GM12878 (cell line): Measurements from ENCODE around the gene C19orf38. TPM values are rescaled to one million over a fixed set of nuclear protein-coding genes. Genes with fewer than 3 reads are reported as not detected.

Experiments
- ATAC-seq: fragments of 200-7000 bp; cut with Tn5 transposase; 3 replicates; pipeline ENCODE4 v1.9.1; 2020; ENCODE audit warnings: mild to moderate bottlenecking, moderate library complexity
- BruUV-seq: library from RNA; stranded (reverse); fragments of 400-500 nt; replicated peaks from 2 replicates; lab custom pipeline; 2021; lab: Mats Ljungman, UMichigan
- CTCF ChIA-PET: fragments of 300-600 bp; sonication (Branson Sonifier 250); formaldehyde crosslinking; extraction: SDS; loops from one replicate; lab custom pipeline; 2021; ENCODE audit warnings: inconsistent platforms; lab: Yijun Ruan, JAX
- POLR2A ChIA-PET: fragments of 350-600 bp; formaldehyde crosslinking; extraction: SDS; loops from one replicate; lab custom pipeline; 2021; ENCODE audit warnings: inconsistent platforms; lab: Charles Lee
- RAD21 ChIA-PET: fragments of 300-600 bp; sonication (Branson Sonifier 250); formaldehyde crosslinking; loops from one replicate; lab custom pipeline; 2023; ENCODE audit warnings: antibody characterized with exemption; ENCODE audit not compliant: unreplicated experiment; lab: Charles Lee
- SMC1A ChIA-PET: fragments of 300-600 bp; sonication (Branson Sonifier 250); formaldehyde crosslinking; loops from one replicate; lab custom pipeline; 2023; ENCODE audit not compliant: unreplicated experiment, uncharacterized antibody; lab: Charles Lee
- DNase-seq: peaks from one replicate; pipeline ENCODE4 v3.0.0-alpha.2; 2011; ENCODE audit warnings: low read depth, low spot score
- FAIRE-seq: peaks from 3 replicates; lab custom pipeline; 2011; peaks lifted over from hg19 to GRCh38; lab: Jason Lieb, UNC
- H2AFZ ChIP-seq: 2 replicates; pipeline ENCODE4 v1.6.0; 2011; ENCODE audit warnings: low read depth, low read length, control low read depth; ENCODE audit not compliant: control insufficient read depth
- H3K27ac ChIP-seq: 2 replicates; pipeline ENCODE4 v1.5.1; 2011; ENCODE audit warnings: control low read depth; ENCODE audit not compliant: control insufficient read depth, insufficient read depth
- H3K27me3 ChIP-seq, 2 experiments: replicated peaks in 1 of 2; 2 replicates each; pipeline versions ENCODE4 v1.6.0 to v1.6.1; 2011; ENCODE audit warnings: low read length in 1 of 2; ENCODE audit not compliant: control insufficient read depth in 2 of 2, insufficient read depth in 2 of 2
- H3K36me3 ChIP-seq, 2 experiments: 2 replicates each; pipeline ENCODE4 v1.5.1; 2011; ENCODE audit warnings: low read length in 1 of 2; ENCODE audit not compliant: control insufficient read depth in 2 of 2, insufficient read depth in 2 of 2
- H3K4me1 ChIP-seq: 2 replicates; pipeline ENCODE4 v1.6.1; 2011; ENCODE audit warnings: mild to moderate bottlenecking, low read length, moderate library complexity, mixed read lengths; ENCODE audit not compliant: control insufficient read depth, insufficient read depth
- H3K4me2 ChIP-seq: 2 replicates; pipeline ENCODE4 v1.6.0; 2011; ENCODE audit warnings: control low read depth; ENCODE audit not compliant: control insufficient read depth, insufficient read depth
- H3K4me3 ChIP-seq: fragments of 200-600 bp; sonication (generic); 2 replicates; pipeline ENCODE4 v1.5.1; 2016
- H3K79me2 ChIP-seq: 2 replicates; pipeline ENCODE4 v1.6.0; 2011; ENCODE audit warnings: low read length; ENCODE audit not compliant: control insufficient read depth, insufficient read depth
- H3K9ac ChIP-seq: 2 replicates; pipeline ENCODE4 v1.8.0; 2011; ENCODE audit warnings: low read length, control low read depth, mixed read lengths; ENCODE audit not compliant: control insufficient read depth, insufficient read depth
- H3K9me3 ChIP-seq: replicated peaks from 3 replicates; pipeline ENCODE4 v1.5.1; 2011; ENCODE audit warnings: mild to moderate bottlenecking, low read length; ENCODE audit not compliant: control insufficient read depth, insufficient read depth
- H4K20me1 ChIP-seq: 2 replicates; pipeline ENCODE4 v1.6.0; 2011; ENCODE audit not compliant: control insufficient read depth, insufficient read depth
- MAX ChIP-seq: IDR thresholded peaks from 2 replicates; pipeline ENCODE4 v1.6.1; 2012; ENCODE audit warnings: low read depth, low read length, improper control_type of control experiment
- NBN ChIP-seq: fragments of 450-650 bp; IDR thresholded peaks from 2 replicates; pipeline ENCODE4 v1.6.1; 2016
- NFXL1 ChIP-seq: fragments of 450-650 bp; IDR thresholded peaks from 2 replicates; pipeline ENCODE4 v1.6.1; 2017; ENCODE audit warnings: antibody characterized with exemption, mild to moderate bottlenecking, borderline replicate concordance
- NKRF ChIP-seq: fragments of 450-650 bp; conservative IDR thresholded peaks from 2 replicates; pipeline ENCODE4 v1.6.1; 2017; ENCODE audit warnings: mild to moderate bottlenecking, moderate library complexity
- RCOR1 ChIP-seq: conservative IDR thresholded peaks from 2 replicates; pipeline ENCODE4 v1.6.1; 2012; ENCODE audit warnings: low read depth, low read length, improper control_type of control experiment
- RFX5 ChIP-seq: IDR thresholded peaks from 2 replicates; pipeline ENCODE4 v1.6.1; 2011; ENCODE audit warnings: low read depth, low read length, improper control_type of control experiment
- SP1 ChIP-seq: IDR thresholded peaks from one replicate; pipeline ENCODE4 v1.6.1; 2011; ENCODE audit warnings: low read depth, low read length
- ZNF274 ChIP-seq: IDR thresholded peaks from one replicate; pipeline ENCODE4 v1.8.0; 2011; ENCODE audit not compliant: insufficient read length, insufficient read depth
- WGBS: methylation state at CpG from one replicate; pipeline ENCODE4 v1.1.6; 2016; ENCODE audit warnings: low lambda C conversion rate; ENCODE audit not compliant: insufficient replicate concordance, insufficient coverage; ENCODE audit errors: missing lambda C conversion rate; 5-methylcytosine and 5-hydroxymethylcytosine counted together
- in situ Hi-C: fragments of 300-500 bp; cut with MboI; formaldehyde crosslinking; loops from 9 replicates; pipeline ENCODE4 v1.14.3; 2018; ENCODE audit warnings: mixed read lengths
- intact Hi-C: fragments of 100-400 bp; cut with micrococcal nuclease; formaldehyde crosslinking; loops from one replicate; pipeline ENCODE4 v1.14.2; 2022; ENCODE audit not compliant: unreplicated experiment
- polyA plus RNA-seq, 11 experiments: library from polyadenylated mRNA; depleted of rRNA in 4 of 11; unstranded in 6 of 11; stranded (reverse) in 5 of 11; fragments of >200 nt; fragmentation: Nextera tagmentation in 4 of 11; fragmentation: Illumina TruSeq in 1 of 11; extraction: Ambion mirVana in 4 of 11; extraction: Trizol in 1 of 11; gene quantifications; 1 replicate in 1 of 11; 2 replicates in 10 of 11; pipeline versions ENCODE4 v1.2.1 to v1.2.3, GENCODE V29; 2011 to 2016; ENCODE audit warnings: inconsistent platforms in 2 of 11, missing spikeins in 2 of 11, low read depth in 1 of 11
- total RNA-seq, 4 experiments: library from RNA; depleted of rRNA in 3 of 4; stranded (reverse); fragments of >200 nt in 3 of 4; fragmentation: Illumina TruSeq in 1 of 4; extraction: Trizol in 1 of 4; gene quantifications; 2 replicates each; pipeline versions ENCODE4 v1.2.1 to v1.2.3, GENCODE V29; 2013 to 2021
- TF ChIP-seq, protein P1 (sequence below): IDR thresholded peaks from 2 replicates; pipeline ENCODE4 v1.6.1; 2012; ENCODE audit warnings: improper control_type of control experiment, low read depth, low read length; ENCODE audit not compliant: insufficient replicate concordance
- TF ChIP-seq, protein P2 (sequence below): fragments of 450-650 bp; formaldehyde crosslinking; IDR thresholded peaks from 2 replicates; pipeline ENCODE4 v1.5.0; 2022; ENCODE audit warnings: mild to moderate bottlenecking, missing genetic modification characterization
- TF ChIP-seq, protein P3 (sequence below): IDR thresholded peaks from 2 replicates; pipeline ENCODE4 v1.6.1; 2012; ENCODE audit warnings: low read depth, low read length, improper control_type of control experiment

Gene C19orf38
- total and polyA plus RNA-seq, 10 of the 15 experiments (the other 5 are each of a cell fraction or from before 2014, with no cell fraction given), result 2.6 to 7.5 (median 5.0) TPM

GRCh38 chr19:10894911-10895213 is 46.6 kb downstream of the C19orf38 start (continued):
- TF ChIP-seq, protein P1, sequence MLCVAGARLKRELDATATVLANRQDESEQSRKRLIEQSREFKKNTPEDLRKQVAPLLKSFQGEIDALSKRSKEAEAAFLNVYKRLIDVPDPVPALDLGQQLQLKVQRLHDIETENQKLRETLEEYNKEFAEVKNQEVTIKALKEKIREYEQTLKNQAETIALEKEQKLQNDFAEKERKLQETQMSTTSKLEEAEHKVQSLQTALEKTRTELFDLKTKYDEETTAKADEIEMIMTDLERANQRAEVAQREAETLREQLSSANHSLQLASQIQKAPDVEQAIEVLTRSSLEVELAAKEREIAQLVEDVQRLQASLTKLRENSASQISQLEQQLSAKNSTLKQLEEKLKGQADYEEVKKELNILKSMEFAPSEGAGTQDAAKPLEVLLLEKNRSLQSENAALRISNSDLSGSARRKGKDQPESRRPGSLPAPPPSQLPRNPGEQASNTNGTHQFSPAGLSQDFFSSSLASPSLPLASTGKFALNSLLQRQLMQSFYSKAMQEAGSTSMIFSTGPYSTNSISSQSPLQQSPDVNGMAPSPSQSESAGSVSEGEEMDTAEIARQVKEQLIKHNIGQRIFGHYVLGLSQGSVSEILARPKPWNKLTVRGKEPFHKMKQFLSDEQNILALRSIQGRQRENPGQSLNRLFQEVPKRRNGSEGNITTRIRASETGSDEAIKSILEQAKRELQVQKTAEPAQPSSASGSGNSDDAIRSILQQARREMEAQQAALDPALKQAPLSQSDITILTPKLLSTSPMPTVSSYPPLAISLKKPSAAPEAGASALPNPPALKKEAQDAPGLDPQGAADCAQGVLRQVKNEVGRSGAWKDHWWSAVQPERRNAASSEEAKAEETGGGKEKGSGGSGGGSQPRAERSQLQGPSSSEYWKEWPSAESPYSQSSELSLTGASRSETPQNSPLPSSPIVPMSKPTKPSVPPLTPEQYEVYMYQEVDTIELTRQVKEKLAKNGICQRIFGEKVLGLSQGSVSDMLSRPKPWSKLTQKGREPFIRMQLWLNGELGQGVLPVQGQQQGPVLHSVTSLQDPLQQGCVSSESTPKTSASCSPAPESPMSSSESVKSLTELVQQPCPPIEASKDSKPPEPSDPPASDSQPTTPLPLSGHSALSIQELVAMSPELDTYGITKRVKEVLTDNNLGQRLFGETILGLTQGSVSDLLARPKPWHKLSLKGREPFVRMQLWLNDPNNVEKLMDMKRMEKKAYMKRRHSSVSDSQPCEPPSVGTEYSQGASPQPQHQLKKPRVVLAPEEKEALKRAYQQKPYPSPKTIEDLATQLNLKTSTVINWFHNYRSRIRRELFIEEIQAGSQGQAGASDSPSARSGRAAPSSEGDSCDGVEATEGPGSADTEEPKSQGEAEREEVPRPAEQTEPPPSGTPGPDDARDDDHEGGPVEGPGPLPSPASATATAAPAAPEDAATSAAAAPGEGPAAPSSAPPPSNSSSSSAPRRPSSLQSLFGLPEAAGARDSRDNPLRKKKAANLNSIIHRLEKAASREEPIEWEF, result no peak
- TF ChIP-seq NFXL1 (no peak), SP1 (no peak)

GRCh38 chr19:10895363-10895762 is 47.1 kb downstream of the C19orf38 start:
- H3K36me3 ChIP-seq, result peaks cover 3 to 20% of the 10 kb centered on the region in 2 experiments
- ChIA-PET SMC1A (interaction anchor here (1.2 kb wide), 1 partner anchor 178 kb away, joined by 3 read pairs; the partner anchor contains the start of gene DNM2), CTCF (no interaction called here), POLR2A (no interaction called here), RAD21 (no interaction called here)
- no peak overlapping the region for H3K4me2 ChIP-seq
- H3K4me3 ChIP-seq, result no peak overlapping the region
- intact Hi-C loops, result no loop called here
- H3K9ac ChIP-seq, result no peak overlapping the region
- no peak overlapping the region for H2AFZ ChIP-seq
- peaks cover 3% of the 10 kb centered on the region for H4K20me1 ChIP-seq
- H3K27me3 ChIP-seq, result no peaks in the 10 kb centered on the region
- no peaks in the 10 kb centered on the region for H3K9me3 ChIP-seq
- DNase-seq (no peak), FAIRE-seq (no peak), ATAC-seq (no peak)
- in situ Hi-C loops, result no loop called here
- peaks cover 38% of the 10 kb centered on the region for H3K79me2 ChIP-seq
- peaks cover 4% of the 10 kb centered on the region; the same call in 1 of the 2 replicates for H3K4me1 ChIP-seq
- BruUV-seq, result no TSS peak
- 85% methylated on average over 5 of the region's 6 CpGs for WGBS
- no peak overlapping the region for H3K27ac ChIP-seq
- TF ChIP-seq, protein P2, sequence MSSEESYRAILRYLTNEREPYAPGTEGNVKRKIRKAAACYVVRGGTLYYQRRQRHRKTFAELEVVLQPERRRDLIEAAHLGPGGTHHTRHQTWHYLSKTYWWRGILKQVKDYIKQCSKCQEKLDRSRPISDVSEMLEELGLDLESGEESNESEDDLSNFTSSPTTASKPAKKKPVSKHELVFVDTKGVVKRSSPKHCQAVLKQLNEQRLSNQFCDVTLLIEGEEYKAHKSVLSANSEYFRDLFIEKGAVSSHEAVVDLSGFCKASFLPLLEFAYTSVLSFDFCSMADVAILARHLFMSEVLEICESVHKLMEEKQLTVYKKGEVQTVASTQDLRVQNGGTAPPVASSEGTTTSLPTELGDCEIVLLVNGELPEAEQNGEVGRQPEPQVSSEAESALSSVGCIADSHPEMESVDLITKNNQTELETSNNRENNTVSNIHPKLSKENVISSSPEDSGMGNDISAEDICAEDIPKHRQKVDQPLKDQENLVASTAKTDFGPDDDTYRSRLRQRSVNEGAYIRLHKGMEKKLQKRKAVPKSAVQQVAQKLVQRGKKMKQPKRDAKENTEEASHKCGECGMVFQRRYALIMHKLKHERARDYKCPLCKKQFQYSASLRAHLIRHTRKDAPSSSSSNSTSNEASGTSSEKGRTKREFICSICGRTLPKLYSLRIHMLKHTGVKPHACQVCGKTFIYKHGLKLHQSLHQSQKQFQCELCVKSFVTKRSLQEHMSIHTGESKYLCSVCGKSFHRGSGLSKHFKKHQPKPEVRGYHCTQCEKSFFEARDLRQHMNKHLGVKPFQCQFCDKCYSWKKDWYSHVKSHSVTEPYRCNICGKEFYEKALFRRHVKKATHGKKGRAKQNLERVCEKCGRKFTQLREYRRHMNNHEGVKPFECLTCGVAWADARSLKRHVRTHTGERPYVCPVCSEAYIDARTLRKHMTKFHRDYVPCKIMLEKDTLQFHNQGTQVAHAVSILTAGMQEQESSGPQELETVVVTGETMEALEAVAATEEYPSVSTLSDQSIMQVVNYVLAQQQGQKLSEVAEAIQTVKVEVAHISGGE (CRISPR knock-in tag), result no peak
- no peak for TF ChIP-seq ZNF274
- TF ChIP-seq NBN, result no peak
- TF ChIP-seq, protein P3, sequence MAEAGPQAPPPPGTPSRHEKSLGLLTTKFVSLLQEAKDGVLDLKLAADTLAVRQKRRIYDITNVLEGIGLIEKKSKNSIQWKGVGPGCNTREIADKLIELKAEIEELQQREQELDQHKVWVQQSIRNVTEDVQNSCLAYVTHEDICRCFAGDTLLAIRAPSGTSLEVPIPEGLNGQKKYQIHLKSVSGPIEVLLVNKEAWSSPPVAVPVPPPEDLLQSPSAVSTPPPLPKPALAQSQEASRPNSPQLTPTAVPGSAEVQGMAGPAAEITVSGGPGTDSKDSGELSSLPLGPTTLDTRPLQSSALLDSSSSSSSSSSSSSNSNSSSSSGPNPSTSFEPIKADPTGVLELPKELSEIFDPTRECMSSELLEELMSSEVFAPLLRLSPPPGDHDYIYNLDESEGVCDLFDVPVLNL, result no peak
- TF ChIP-seq NKRF, result no peak
- no peak for TF ChIP-seq RCOR1
- TF ChIP-seq RFX5, result no peak
- TF ChIP-seq MAX, result no peak
